PC-3 (cell line): ENCODE results near the gene RAB32. TPM values are rescaled to one million over a fixed set of nuclear protein-coding genes. Genes with fewer than 3 reads are reported as not detected.

Source experiments
- ATAC-seq: fragments of 200-7000 bp; cut with Tn5 transposase; 2 replicates; pipeline ENCODE4 v1.9.1; 2020; ENCODE audit warnings: mild to moderate bottlenecking, moderate library complexity
- BruUV-seq: library from RNA; stranded (reverse); fragments of 400-500 nt; replicated peaks from 2 replicates; lab custom pipeline; 2021; lab: Mats Ljungman, UMichigan
- CTCF ChIA-PET: fragments of 300-600 bp; sonication (Branson Sonifier 250); formaldehyde crosslinking; loops from one replicate; lab custom pipeline; 2022; ENCODE audit warnings: antibody characterized with exemption; lab: Charles Lee
- POLR2A ChIA-PET: fragments of 300-600 bp; sonication (Branson Sonifier 250); formaldehyde crosslinking; loops from one replicate; lab custom pipeline; 2022; ENCODE audit warnings: antibody characterized with exemption; ENCODE audit not compliant: unreplicated experiment; lab: Charles Lee
- DNase-seq: peaks from one replicate; pipeline ENCODE4 v3.0.0-alpha.2; 2015
- H2AFZ ChIP-seq: fragments of 300-600 bp; sonication (generic); 2 replicates; pipeline ENCODE4 v1.6.0; 2016; ENCODE audit warnings: antibody characterized with exemption, low read length
- H3F3A ChIP-seq: fragments of 300-600 bp; sonication (generic); one replicate; pipeline ENCODE4 v1.6.0; 2017; ENCODE audit warnings: antibody characterized with exemption, low read length, control low read depth, mild to moderate bottlenecking; ENCODE audit not compliant: unreplicated experiment
- H3K27ac ChIP-seq: fragments of 300-600 bp; sonication (generic); 2 replicates; pipeline ENCODE4 v1.5.1; 2016; ENCODE audit warnings: mild to moderate bottlenecking, low read length
- H3K27me3 ChIP-seq: fragments of 300-600 bp; sonication (generic); 2 replicates; pipeline ENCODE4 v1.6.1; 2016; ENCODE audit warnings: low read length, mixed read lengths
- H3K36me3 ChIP-seq: fragments of 300-600 bp; sonication (generic); 2 replicates; pipeline ENCODE4 v1.6.1; 2016; ENCODE audit warnings: low read depth, mixed run types, low read length, mixed read lengths
- H3K4me1 ChIP-seq: fragments of 300-600 bp; sonication (generic); 2 replicates; pipeline ENCODE4 v1.5.1; 2016; ENCODE audit warnings: low read length; ENCODE audit not compliant: insufficient read depth
- H3K4me2 ChIP-seq: fragments of 300-600 bp; sonication (generic); 2 replicates; pipeline ENCODE4 v1.6.0; 2016; ENCODE audit warnings: low read length
- H3K4me3 ChIP-seq: fragments of 300-600 bp; sonication (generic); 2 replicates; pipeline ENCODE4 v1.5.1; 2016; ENCODE audit warnings: mild to moderate bottlenecking, low read length, mixed read lengths
- H3K79me2 ChIP-seq: fragments of 300-600 bp; sonication (generic); 2 replicates; pipeline ENCODE4 v1.6.1; 2017; ENCODE audit warnings: low read length, mixed read lengths
- H3K9ac ChIP-seq: fragments of 300-600 bp; sonication (generic); 2 replicates; pipeline ENCODE4 v1.6.0; 2016; ENCODE audit warnings: mild to moderate bottlenecking, low read length
- H3K9me2 ChIP-seq: fragments of 300-600 bp; sonication (generic); replicated peaks from 2 replicates; pipeline ENCODE4 v1.6.1; 2016; ENCODE audit warnings: mixed run types, low read length, mixed read lengths
- H3K9me3 ChIP-seq: fragments of 300-600 bp; sonication (generic); 2 replicates; pipeline ENCODE4 v1.6.1; 2016; ENCODE audit warnings: low read length, mixed read lengths
- H4K20me1 ChIP-seq: fragments of 300-600 bp; sonication (generic); 2 replicates; pipeline ENCODE4 v1.6.1; 2016; ENCODE audit warnings: low read length, mixed read lengths
- EZH2 ChIP-seq: fragments of 300-600 bp; sonication (generic); IDR thresholded peaks from one replicate; pipeline ENCODE4 v1.6.1; 2017; ENCODE audit warnings: antibody characterized with exemption, mild to moderate bottlenecking, low read length; ENCODE audit not compliant: unreplicated experiment
- EZH2phosphoT487 ChIP-seq: fragments of 300-600 bp; sonication (generic); IDR thresholded peaks from 2 replicates; pipeline ENCODE4 v1.6.1; 2018; ENCODE audit warnings: mild to moderate bottlenecking, antibody characterized with exemption, low read length, borderline replicate concordance
- intact Hi-C: fragments of 100-400 bp; cut with micrococcal nuclease; formaldehyde crosslinking; loops from 2 replicates; pipeline ENCODE4 v1.9.0; 2023
- total RNA-seq: library from RNA; depleted of rRNA; stranded (reverse); fragments of >200 nt; gene quantifications from 2 replicates; pipeline ENCODE4 v1.2.3, GENCODE V29; 2014
- TF ChIP-seq, protein P1 (sequence below): fragments of 300-600 bp; sonication (generic); conservative IDR thresholded peaks from 2 replicates; pipeline ENCODE4 v1.5.1; 2017; ENCODE audit warnings: antibody characterized with exemption, low read depth, mild to moderate bottlenecking, low read length

The RAB32 gene
- total RNA-seq, 1 experiment from 2014 or later = 25.1 TPM

DNA sequence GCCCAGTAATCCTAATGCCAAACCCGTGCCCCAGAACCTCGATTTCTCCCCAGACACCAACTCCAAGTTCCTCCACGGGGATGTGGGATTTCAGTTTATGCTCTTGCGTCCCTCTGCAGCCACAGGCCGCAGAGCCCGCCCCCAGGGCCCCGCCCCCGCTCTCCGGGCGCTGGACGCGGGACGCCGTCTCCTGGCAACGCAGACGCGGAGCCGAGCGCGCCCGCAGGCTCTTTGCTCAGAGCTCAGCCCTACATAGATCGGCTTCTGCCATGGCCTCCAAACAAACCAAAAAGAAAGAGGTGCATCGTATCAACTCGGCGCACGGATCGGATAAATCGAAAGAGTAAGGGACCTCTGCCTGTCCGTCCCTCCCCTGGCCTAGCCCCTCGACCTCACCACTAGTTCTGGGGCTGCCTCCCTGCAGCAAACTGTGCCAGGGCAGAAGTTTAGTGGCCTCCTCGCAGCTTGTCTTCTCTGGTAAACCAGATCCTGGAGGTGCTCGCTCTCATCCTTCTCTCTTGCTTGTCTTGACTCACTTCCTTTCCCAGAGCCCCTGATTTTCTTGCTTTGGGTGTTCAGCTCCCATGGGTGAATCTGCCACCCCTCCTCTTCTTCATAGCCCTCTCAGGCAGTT, 55.3 kb downstream of the RAB32 start, which contains the start of gene ADGB:
TSS of gene ADGB (plus strand) at position 201 of the 634 bp plus-strand sequence. CDS start at position 270, 69 bp downstream.
- peak within 1 kb of the TSS; percentile 88 for H3K4me2 ChIP-seq
- peaks cover 11% of the 10 kb centered on the region for H3K4me1 ChIP-seq
- H2AFZ ChIP-seq = peak within 1 kb of the TSS; percentile 80
- no peaks in the 10 kb centered on the region for H3F3A ChIP-seq
- H3K27ac ChIP-seq = no peak within 1 kb of the TSS
- H3K36me3 ChIP-seq = no peaks in the 10 kb centered on the region
- no peaks in the 10 kb centered on the region for H3K9me2 ChIP-seq
- no peak within 1 kb of the TSS for H3K9ac ChIP-seq
- H3K79me2 ChIP-seq = no peaks in the 10 kb centered on the region
- ChIA-PET POLR2A (no interaction called here), CTCF (no interaction called here)
- H3K27me3 ChIP-seq = peaks cover 16% of the 10 kb centered on the region
- peak within 1 kb of the TSS; percentile 68 for H3K4me3 ChIP-seq
- BruUV-seq = no TSS peak
- intact Hi-C loops = no loop called here
- ATAC-seq (peak; percentile 81), DNase-seq (peak; percentile 68)
- no peak for TF ChIP-seq EZH2phosphoT487
- TF ChIP-seq, protein P1, sequence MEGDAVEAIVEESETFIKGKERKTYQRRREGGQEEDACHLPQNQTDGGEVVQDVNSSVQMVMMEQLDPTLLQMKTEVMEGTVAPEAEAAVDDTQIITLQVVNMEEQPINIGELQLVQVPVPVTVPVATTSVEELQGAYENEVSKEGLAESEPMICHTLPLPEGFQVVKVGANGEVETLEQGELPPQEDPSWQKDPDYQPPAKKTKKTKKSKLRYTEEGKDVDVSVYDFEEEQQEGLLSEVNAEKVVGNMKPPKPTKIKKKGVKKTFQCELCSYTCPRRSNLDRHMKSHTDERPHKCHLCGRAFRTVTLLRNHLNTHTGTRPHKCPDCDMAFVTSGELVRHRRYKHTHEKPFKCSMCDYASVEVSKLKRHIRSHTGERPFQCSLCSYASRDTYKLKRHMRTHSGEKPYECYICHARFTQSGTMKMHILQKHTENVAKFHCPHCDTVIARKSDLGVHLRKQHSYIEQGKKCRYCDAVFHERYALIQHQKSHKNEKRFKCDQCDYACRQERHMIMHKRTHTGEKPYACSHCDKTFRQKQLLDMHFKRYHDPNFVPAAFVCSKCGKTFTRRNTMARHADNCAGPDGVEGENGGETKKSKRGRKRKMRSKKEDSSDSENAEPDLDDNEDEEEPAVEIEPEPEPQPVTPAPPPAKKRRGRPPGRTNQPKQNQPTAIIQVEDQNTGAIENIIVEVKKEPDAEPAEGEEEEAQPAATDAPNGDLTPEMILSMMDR = no peak
- no peak for TF ChIP-seq EZH2
- no peaks in the 10 kb centered on the region for H4K20me1 ChIP-seq
- H3K9me3 ChIP-seq = no peaks in the 10 kb centered on the region

DNA sequence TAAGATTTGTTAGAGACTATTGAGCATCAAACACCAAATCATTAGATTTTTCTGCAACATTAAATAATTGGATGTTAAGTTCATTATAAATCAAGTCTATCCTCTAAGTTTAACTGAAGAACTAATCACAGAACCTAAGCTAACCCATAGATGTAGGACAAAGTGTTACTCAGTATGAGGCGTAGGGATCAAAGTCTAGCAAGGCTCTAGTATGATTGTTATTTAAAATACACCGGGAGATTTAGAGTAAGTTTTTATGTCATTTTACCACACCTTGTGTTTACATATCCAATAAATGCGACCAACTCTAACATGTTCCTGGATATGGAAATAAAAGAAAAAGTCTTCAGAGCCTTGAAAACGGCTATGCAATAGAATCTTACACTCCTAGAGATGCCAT, 57.7 kb downstream of the RAB32 start:
- intact Hi-C loops = no loop called here
- BruUV-seq = no TSS peak
- Histone ChIP-seq H3K4me1 (peaks cover 9% of the 10 kb centered on the region), H3K9me3 (no peaks in the 10 kb centered on the region), H3K27ac (no peak overlapping the region), H3K9ac (no peak overlapping the region), H3K9me2 (no peaks in the 10 kb centered on the region), H3F3A (no peaks in the 10 kb centered on the region), H3K4me2 (no peak overlapping the region), H2AFZ (no peak overlapping the region), H3K4me3 (no peak overlapping the region), H3K79me2 (no peaks in the 10 kb centered on the region), H4K20me1 (no peaks in the 10 kb centered on the region), H3K27me3 (peaks cover 16% of the 10 kb centered on the region), H3K36me3 (no peaks in the 10 kb centered on the region)
- ChIA-PET CTCF (no interaction called here), POLR2A (no interaction called here)
- DNase-seq = no peak
- ATAC-seq = no peak
- TF ChIP-seq, protein P1 = no peak
- TF ChIP-seq EZH2phosphoT487 (no peak), EZH2 (no peak)

DNA sequence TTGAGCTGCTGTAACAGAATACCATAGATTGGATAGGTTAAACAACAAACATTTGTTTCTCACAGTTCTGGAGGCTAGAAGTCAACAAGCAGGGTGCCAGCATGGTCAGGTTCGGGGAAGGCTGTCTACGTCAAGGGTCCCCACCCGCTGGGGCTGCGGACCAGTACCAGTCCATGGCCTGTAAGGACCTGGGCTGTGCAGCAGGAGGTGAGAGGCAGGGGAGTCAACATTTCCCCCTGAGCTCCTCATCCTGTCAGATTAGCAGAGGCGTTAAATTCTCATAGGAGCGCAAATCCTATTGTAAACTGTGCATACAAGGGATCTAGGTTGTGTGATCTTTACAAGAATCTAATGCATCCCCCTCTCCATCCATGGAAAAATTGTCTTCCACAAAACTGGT, 58.9 kb downstream of the RAB32 start:
- peaks cover 16% of the 10 kb centered on the region for H3K27me3 ChIP-seq
- no peak for DNase-seq
- H3K36me3 ChIP-seq = no peaks in the 10 kb centered on the region
- intact Hi-C loops = no loop called here
- no peaks in the 10 kb centered on the region for H3K79me2 ChIP-seq
- no peak overlapping the region for H2AFZ ChIP-seq
- H3F3A ChIP-seq = no peaks in the 10 kb centered on the region
- no peak overlapping the region for H3K27ac ChIP-seq
- no peak for ATAC-seq
- peaks cover 4% of the 10 kb centered on the region; the same call in 1 of the 2 replicates for H3K4me1 ChIP-seq
- TF ChIP-seq EZH2 (no peak), EZH2phosphoT487 (no peak)
- TF ChIP-seq, protein P1 = no peak
- ChIA-PET CTCF (no interaction called here), POLR2A (no interaction called here)
- no peak overlapping the region for H3K4me3 ChIP-seq
- no peaks in the 10 kb centered on the region for H3K9me3 ChIP-seq
- no peaks in the 10 kb centered on the region for H4K20me1 ChIP-seq
- H3K9me2 ChIP-seq = no peaks in the 10 kb centered on the region
- BruUV-seq = no TSS peak
- no peak overlapping the region for H3K4me2 ChIP-seq
- no peak overlapping the region for H3K9ac ChIP-seq
